G401 (cell line): ENCODE data around the gene TANGO6. TPM values are rescaled to one million over a fixed set of nuclear protein-coding genes. Genes with fewer than 3 reads are reported as not detected.
"Not testable (repeated sequence)": the region's sequence is repeated elsewhere in the genome, so short reads cannot be mapped to it uniquely, and the experiment has no call there.

Source experiments
- DNase-seq: peaks from one replicate; pipeline ENCODE4 v3.0.0-alpha.2; 2015; ENCODE audit warnings: low spot score
- in situ Hi-C: cut with HindIII; loops from 2 replicates; pipeline ENCODE4 v1.10.0; 2016; ENCODE audit warnings: low sequenced_read_pairs, mixed read lengths
- total RNA-seq: library from RNA; depleted of rRNA; stranded (reverse); fragments of >200 nt; shearing (Covaris generic); gene quantifications from 2 replicates; pipeline ENCODE4 v1.2.3, GENCODE V29; 2014; rRNA removed

TANGO6 gene
- total RNA-seq, 1 experiment from 2014 or later = 31.5 TPM

DNA sequence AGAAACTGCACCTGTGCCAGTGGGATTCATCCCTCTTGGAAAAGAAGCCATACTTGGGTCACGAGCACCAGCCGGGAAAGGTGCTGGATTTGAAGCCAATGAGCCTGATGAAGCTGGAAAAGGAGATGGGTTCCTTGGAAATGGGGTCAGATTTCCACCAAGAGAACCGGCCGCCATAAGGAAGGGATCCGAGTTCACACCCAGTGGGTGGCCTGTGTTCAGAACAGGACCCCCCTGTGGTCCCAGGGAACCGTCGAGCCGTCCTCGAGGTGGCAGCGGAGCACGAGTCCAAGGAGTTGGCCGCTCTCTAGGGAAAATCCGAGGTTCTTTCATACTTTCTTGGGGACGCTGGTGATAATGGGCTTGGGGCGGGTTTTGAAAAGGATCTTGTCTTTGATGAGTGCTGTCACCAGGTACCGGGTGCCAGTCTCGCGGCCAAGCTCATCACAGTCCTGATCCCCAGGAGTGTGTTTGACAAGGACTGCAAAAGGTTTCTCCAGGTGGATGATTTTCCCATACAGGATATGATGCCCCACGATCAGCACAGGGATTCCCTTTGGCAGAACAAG lies 276.8 kb downstream of the TANGO6 start:
- DNase-seq = no peak

DNA sequence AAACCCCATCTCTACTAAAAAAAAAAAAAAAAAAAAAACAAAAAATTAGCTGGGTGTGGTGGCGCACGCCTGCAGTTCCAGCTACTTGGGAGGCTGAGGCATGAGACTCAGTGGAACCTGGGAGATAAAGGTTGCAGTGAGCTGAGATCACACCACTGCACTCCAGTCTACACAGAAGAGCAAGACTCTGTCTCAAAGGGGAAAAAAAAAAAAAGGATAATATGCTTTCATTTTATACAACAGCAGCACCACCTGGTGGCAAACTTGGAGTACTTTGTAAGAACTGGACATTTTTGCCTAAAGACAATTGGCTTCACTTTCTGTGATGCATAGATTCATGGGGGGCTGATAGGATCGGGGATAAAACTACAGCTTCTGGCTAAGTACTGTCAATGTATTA lies 280.6 kb downstream of the TANGO6 start:
- in situ Hi-C loops = no loop called here
- DNase-seq = peak; percentile 82

More for the DNA sequence above, 276.8 kb downstream of the TANGO6 start:
- in situ Hi-C loops = no loop called here

DNA sequence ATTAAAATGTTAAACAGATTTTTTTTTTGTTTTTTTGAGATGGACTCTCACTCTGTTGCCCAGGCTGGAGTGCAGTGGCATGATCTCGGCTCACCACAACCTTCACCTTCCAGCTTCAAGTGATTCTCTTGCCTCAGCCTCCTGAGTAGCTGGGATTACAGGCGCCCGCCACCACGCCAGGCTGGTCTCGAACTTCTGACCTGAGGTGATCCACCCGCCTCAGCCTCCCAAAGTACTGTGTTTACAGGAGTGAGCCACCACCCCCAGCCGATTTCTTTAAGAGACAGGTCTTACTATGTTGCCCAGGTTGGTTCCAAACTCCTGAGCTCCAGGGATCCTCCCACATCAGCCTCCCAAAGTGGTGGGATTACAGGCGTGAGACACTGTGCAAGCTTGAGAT lies 281.1 kb downstream of the TANGO6 start:
- DNase-seq, in situ Hi-C loops: not testable (repeated sequence)

DNA sequence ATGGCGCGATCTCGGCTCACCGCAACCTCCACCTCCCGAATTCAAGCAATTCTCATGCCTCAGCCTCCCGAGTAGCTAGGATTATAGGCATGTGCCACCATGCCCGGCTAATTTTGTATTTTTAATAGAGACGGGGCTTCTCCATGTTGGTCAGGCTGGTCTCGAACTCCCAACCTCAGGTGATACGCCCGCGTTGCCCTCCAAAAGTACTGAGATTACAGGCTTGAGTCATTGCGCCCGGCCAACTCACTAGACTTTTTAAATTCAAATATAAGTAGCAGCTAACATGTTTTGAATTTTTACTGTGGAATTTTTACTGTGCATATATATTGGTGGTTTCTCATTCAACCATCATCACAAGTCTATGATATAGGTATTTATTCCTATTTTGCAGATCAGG lies 281.6 kb downstream of the TANGO6 start:
- DNase-seq, in situ Hi-C loops: not testable (repeated sequence)

DNA sequence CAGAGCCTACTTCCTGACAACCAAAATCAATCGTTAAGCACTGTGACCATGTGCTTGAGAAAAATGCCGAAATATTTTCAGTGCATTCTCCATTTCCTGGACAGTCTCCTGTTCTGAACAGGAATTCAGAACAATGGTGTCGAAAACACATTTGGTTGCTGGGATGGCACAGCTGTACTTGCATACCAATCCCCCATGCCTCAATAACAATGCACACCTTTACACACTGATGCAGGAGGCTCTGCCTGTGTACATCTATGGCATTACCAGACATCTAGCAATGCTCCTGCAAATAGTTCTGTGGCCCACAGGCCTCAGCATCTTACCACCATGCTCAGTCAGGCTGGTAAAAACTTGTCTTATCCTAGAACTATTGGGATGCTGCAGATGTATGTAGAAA lies 282.9 kb downstream of the TANGO6 start:
- DNase-seq = no peak
- in situ Hi-C loops = no loop called here

DNA sequence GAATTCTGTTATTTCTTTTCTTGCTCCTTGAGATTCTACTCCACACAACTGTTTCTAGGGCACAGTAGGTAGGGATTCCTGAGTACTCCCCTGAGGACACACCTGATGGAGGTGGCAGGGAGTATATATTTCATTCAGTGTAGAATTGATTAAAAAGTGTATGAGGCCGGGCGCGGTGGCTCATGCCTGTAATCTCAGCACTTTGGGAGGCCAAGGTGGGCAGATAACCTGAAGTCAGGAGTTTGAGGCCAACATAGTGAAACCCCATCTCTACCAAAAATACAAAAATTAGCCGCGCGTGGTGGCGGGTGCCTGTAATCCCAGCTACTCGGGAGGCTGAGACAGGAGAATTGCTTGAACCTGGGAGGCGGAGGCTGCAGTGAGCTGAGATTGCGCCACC lies 283.5 kb downstream of the TANGO6 start:
- in situ Hi-C loops, DNase-seq: not testable (repeated sequence)

DNA sequence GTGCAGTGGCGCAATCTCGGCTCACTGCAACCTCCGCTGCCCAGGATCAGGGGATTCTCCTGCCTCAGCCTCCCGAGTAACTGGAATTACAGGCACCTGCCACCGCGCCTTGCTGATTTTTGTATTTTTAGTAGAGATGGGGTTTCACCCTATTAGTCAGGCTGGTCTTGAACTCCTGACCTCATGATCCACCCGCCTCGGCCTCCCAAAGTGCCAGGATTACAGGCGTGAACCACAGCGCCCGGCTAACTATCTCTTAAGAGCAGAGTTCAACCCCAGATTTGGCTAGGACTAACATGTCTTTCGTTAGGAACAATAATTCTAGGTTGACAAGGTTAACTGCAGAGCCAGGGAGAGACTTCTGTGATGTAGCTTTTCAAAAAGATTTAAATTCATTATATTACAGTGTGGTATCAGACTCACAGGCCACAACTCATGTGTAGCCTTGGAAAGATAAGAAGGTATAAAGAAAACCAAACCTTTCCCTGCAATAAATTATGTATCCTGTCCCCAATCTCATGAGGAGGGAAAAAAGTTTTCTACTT lies 284.7 kb downstream of the TANGO6 start:
- no peak for DNase-seq
- in situ Hi-C loops = no loop called here

DNA sequence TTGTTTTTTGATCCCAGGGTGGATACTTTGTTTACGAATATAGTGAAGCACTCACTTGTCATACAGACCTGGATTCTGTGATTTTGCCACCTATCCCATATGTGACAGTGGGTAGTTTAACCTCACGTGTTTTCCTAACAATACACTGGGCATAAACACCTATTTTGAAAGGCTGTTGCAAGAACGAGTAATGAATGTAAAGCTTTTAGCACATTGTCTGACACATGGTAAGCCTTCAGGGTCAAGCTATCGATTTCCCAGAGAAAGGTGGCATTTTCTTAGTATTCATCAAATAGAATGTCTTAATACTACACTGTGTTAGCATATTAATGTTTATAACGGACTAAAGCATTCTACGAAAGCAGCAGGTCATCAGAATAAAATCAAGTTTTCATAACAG lies 287.1 kb downstream of the TANGO6 start:
- no peak for DNase-seq
- in situ Hi-C loops = no loop called here

DNA sequence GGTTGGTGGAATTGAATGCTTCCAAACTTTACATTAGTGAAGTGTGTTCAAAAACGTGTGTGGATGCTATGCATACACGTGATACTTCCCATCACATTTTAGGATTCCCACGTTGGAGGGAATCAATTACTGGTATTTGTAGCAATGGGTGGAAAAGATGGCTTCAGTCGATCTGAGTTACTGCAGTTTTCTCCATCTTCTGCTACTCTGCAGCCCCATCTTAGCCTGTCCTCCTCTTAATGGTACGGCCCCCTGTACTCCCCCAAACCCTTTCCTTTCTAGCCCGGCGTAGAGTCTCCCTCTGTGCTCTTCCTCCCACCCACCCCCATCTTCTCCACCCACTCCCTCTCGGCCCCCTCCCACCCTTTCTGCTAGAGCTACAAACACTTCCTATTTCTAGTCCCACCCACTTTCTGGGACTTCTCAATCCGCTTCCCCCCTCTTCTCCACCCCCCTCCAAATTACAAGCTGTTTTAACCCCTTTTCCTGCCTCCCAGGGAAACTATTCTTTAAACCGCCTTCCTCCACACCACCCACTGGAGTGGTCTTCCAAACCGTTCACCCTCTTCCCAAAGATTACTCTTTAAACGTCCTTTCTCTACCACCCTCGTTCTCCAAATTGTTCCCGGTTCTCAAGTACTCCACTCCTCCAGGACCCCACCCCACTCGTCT lies 288.0 kb downstream of the TANGO6 start:
- peak; percentile 27 for DNase-seq
- in situ Hi-C loops = no loop called here

DNA sequence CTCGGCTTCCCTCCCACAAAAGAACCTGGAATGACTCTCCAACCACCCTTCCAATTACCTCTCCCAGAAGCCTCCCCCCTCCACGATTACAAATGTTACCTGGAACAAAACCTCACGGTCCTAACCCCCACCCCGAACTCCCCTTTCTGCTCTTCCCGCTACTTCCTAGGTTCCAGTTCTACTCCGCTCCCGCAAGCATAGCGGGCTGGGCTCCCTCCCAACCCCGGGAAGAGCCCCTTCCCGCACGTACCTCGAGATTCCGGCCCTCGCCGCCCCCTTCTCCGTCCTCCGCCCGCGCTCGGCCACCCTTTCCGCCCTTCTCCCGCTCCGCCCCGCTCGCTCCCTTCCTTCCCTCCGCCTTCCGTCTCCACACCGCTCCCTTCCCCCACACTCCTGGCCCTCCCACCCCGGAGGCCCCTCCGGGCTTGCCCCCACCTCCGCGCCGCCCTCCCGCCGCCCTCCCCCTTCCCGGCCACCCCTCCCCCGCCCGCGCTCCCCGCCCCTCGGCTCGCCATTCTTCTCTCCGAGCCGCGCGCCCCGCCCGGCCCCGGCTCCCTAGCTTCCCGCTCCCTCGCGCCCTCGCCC lies 288.6 kb downstream of the TANGO6 start:
- DNase-seq = peak; percentile 65
- in situ Hi-C loops = no loop called here

DNA sequence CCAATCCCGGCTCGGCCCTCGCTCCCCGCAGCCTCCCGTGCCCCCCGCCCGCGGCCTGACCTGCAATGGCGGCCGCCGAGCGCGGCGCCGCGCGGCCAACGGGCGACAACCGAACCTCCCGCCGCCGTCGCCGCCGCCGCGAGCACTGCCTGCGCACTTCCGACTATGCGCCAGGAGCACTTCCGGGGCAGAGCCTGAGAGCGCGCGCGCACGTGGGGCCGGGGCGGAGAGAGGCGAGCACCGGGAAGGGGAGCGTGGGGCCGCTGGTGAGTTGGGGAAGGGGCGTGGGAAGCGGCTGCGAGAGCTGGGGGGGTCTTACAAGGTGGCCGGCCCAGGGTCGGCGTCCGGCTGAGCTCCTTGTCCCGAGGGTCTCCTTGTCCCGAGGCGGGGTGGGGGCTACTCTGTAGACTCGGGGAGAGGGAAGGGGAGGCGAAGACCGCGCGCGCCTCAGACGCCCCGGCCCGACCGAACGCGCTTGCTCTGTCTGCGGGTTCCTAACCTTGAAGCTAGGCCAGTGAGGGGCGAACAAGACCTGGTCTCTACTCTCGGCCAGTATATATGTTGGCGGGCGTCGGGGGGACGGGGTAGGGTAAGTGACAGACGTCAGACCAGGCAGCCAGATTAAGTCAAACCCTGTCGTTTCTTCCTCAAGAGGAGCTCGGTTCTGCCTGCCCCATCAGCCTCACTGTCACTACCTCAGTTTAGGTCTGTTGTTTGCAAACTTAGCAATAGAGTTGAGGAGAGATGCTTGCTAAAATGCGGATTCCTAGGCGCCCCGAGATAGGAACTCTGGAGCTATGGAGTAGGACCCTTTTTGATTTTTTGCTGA lies 289.3 kb downstream of the TANGO6 start, which contains the start of the genes CHTF8 and UTP4:
CHTF8 (minus strand) TSS at position 165 of the 829 bp plus-strand sequence. CDS start 11,130 bp downstream, outside the sequence.
UTP4 (plus strand) TSS at position 226 of the 829 bp plus-strand sequence. CDS start 811 bp downstream, outside the sequence.
- peak; percentile 75 for DNase-seq
- in situ Hi-C loops = no loop called here

DNA sequence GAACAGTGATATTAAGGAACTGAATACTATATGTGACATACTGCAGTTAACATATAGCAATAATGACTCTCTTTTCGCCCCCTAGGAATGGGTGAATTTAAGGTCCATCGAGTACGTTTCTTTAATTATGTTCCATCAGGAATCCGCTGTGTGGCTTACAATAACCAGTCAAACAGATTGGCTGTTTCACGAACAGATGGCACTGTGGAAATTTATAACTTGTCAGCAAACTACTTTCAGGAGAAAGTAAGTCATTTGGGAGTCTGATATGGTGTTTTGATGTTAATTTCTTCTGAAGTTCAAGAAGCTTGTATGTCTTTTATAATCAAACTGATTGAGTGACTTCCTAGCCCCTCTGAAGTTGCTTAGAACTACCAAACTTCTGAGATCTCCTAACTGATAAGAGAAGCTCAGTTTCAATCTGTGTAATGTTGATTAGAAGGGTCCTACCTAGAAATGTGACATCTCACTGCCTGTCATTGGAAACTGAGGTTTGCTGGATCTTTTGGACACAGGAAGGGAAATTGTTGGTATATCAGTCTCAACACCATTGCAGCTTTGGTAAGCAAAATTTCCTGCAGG lies 290.1 kb downstream of the TANGO6 start:
- in situ Hi-C loops = no loop called here
- DNase-seq = no peak

Other genes starting within 250 kb of the TANGO6 start
- 0.10 TPM in 1 of 2 replicates, not detected in the other for gene CDH3, start 198.2 kb upstream of the TANGO6 start, total RNA-seq
- gene CDH1, start 106.2 kb upstream of the TANGO6 start, total RNA-seq = 1.9 and 2.4 TPM in 2 replicates